Measurements from ENCODE around the gene ELMO3. TPM values are rescaled to one million over a fixed set of nuclear protein-coding genes. Genes with fewer than 3 reads are reported as not detected.

The ELMO3 gene
- total RNA-seq, 3 donors from 2014 or later: 5.1 to 5.9 (median 5.3) TPM

GRCh38 chr16:67226804-67227566, 28.1 kb downstream of the ELMO3 start, which contains the start of gene TMEM208:
Gene TMEM208, plus strand, starts transcription at chr16:67227130. Its CDS starts 89 bp downstream, at chr16:67227219.
- DNase-seq (peak; percentile 97), ATAC-seq (peak; percentile 94)
- Mint-ChIP-seq H3K27me3 (ENCODE audit: low read depth) (no peaks in the 10 kb centered on the region), H3K4me1 (ENCODE audit: low read depth) (peaks cover 44% of the 10 kb centered on the region), H3K4me3 (peak within 1 kb of the TSS; percentile 96), H3K9me3 (no peaks in the 10 kb centered on the region), H3K36me3 (ENCODE audit: insufficient read depth) (peaks cover 17% of the 10 kb centered on the region)

- H3K9me3 Mint-ChIP-seq: no peaks in the 10 kb centered on the region
- H3K27me3 Mint-ChIP-seq (ENCODE audit: low read depth): no peaks in the 10 kb centered on the region
- H3K36me3 Mint-ChIP-seq (ENCODE audit: insufficient read depth): peaks cover 17% of the 10 kb centered on the region
- ATAC-seq (no peak), DNase-seq (no peak)
- peak overlapping the region; percentile 96 for H3K4me3 Mint-ChIP-seq
- peaks cover 44% of the 10 kb centered on the region for H3K4me1 Mint-ChIP-seq (ENCODE audit: low read depth)
Measured at GRCh38 chr16:67227567-67227921, 28.6 kb downstream of the ELMO3 start.

GRCh38 chr16:67228034-67228785, 29.3 kb downstream of the ELMO3 start:
- ATAC-seq: no peak
- peaks cover 17% of the 10 kb centered on the region for H3K36me3 Mint-ChIP-seq (ENCODE audit: insufficient read depth)
- H3K27me3 Mint-ChIP-seq (ENCODE audit: low read depth): no peaks in the 10 kb centered on the region
- H3K9me3 Mint-ChIP-seq: no peaks in the 10 kb centered on the region
- peaks cover 44% of the 10 kb centered on the region for H3K4me1 Mint-ChIP-seq (ENCODE audit: low read depth)
- peak overlapping the region; percentile 96 for H3K4me3 Mint-ChIP-seq
- DNase-seq: no peak

GRCh38 chr16:67228905-67229304, 30.0 kb downstream of the ELMO3 start:
- peak overlapping the region; percentile 96 for H3K4me3 Mint-ChIP-seq
- H3K9me3 Mint-ChIP-seq: no peaks in the 10 kb centered on the region
- H3K27me3 Mint-ChIP-seq (ENCODE audit: low read depth): no peaks in the 10 kb centered on the region
- peaks cover 37% of the 10 kb centered on the region for H3K4me1 Mint-ChIP-seq (ENCODE audit: low read depth)
- peaks cover 19% of the 10 kb centered on the region for H3K36me3 Mint-ChIP-seq (ENCODE audit: insufficient read depth)
- no peak for DNase-seq
- no peak for ATAC-seq

- Mint-ChIP-seq H3K4me1 (ENCODE audit: low read depth) (peaks cover 25% of the 10 kb centered on the region), H3K27me3 (ENCODE audit: low read depth) (no peaks in the 10 kb centered on the region), H3K36me3 (ENCODE audit: insufficient read depth) (peaks cover 19% of the 10 kb centered on the region), H3K4me3 (no peak overlapping the region), H3K9me3 (no peaks in the 10 kb centered on the region)
- DNase-seq (no peak), ATAC-seq (no peak)
Measured at GRCh38 chr16:67229906-67230808, 31.2 kb downstream of the ELMO3 start.

GRCh38 chr16:67230809-67231660, 32.1 kb downstream of the ELMO3 start:
- no peaks in the 10 kb centered on the region for H3K9me3 Mint-ChIP-seq
- H3K4me3 Mint-ChIP-seq: no peak overlapping the region

GRCh38 chr16:67233596-67233995, 34.7 kb downstream of the ELMO3 start:
- no peak overlapping the region for H3K4me3 Mint-ChIP-seq
- no peaks in the 10 kb centered on the region for H3K9me3 Mint-ChIP-seq
- H3K36me3 Mint-ChIP-seq (ENCODE audit: insufficient read depth): peaks cover 34% of the 10 kb centered on the region
- DNase-seq (no peak), ATAC-seq (no peak)
- H3K27me3 Mint-ChIP-seq (ENCODE audit: low read depth): no peaks in the 10 kb centered on the region
- H3K4me1 Mint-ChIP-seq (ENCODE audit: low read depth): peaks cover 10% of the 10 kb centered on the region

More at GRCh38 chr16:67230809-67231660, 32.1 kb downstream of the ELMO3 start:
- peaks cover 17% of the 10 kb centered on the region for H3K4me1 Mint-ChIP-seq (ENCODE audit: low read depth)
- ATAC-seq (no peak), DNase-seq (no peak)
- peaks cover 20% of the 10 kb centered on the region for H3K36me3 Mint-ChIP-seq (ENCODE audit: insufficient read depth)
- H3K27me3 Mint-ChIP-seq (ENCODE audit: low read depth): no peaks in the 10 kb centered on the region

GRCh38 chr16:67234180-67234597, 35.3 kb downstream of the ELMO3 start:
- Mint-ChIP-seq H3K4me1 (ENCODE audit: low read depth) (peaks cover 10% of the 10 kb centered on the region), H3K27me3 (ENCODE audit: low read depth) (no peaks in the 10 kb centered on the region), H3K36me3 (ENCODE audit: insufficient read depth) (peaks cover 29% of the 10 kb centered on the region), H3K9me3 (no peaks in the 10 kb centered on the region), H3K4me3 (no peak overlapping the region)
- no peak for DNase-seq
- ATAC-seq: no peak

GRCh38 chr16:67235816-67236562, 37.1 kb downstream of the ELMO3 start:
- peaks cover 11% of the 10 kb centered on the region for H3K4me1 Mint-ChIP-seq (ENCODE audit: low read depth)
- H3K9me3 Mint-ChIP-seq: no peaks in the 10 kb centered on the region
- H3K36me3 Mint-ChIP-seq (ENCODE audit: insufficient read depth): peaks cover 29% of the 10 kb centered on the region
- DNase-seq: no peak
- peak; percentile 44 to 59 for ATAC-seq
- no peaks in the 10 kb centered on the region for H3K27me3 Mint-ChIP-seq (ENCODE audit: low read depth)
- peak overlapping the region; percentile 77 for H3K4me3 Mint-ChIP-seq

- peak overlapping the region; percentile 77 for H3K4me3 Mint-ChIP-seq
- H3K36me3 Mint-ChIP-seq (ENCODE audit: insufficient read depth): peaks cover 29% of the 10 kb centered on the region
- ATAC-seq: peak; percentile 93 to 96
Measured at GRCh38 chr16:67236563-67237395, 37.8 kb downstream of the ELMO3 start.

GRCh38 chr16:67237396-67238277, 38.7 kb downstream of the ELMO3 start:
- Mint-ChIP-seq H3K9me3 (no peaks in the 10 kb centered on the region), H3K36me3 (ENCODE audit: insufficient read depth) (peaks cover 29% of the 10 kb centered on the region), H3K27me3 (ENCODE audit: low read depth) (no peaks in the 10 kb centered on the region), H3K4me1 (ENCODE audit: low read depth) (peaks cover 20% of the 10 kb centered on the region), H3K4me3 (no peak overlapping the region)
- ATAC-seq (no peak), DNase-seq (peak; percentile 2)

More at GRCh38 chr16:67236563-67237395, 37.8 kb downstream of the ELMO3 start:
- H3K4me1 Mint-ChIP-seq (ENCODE audit: low read depth): peaks cover 16% of the 10 kb centered on the region
- peak; percentile 57 for DNase-seq
- H3K27me3 Mint-ChIP-seq (ENCODE audit: low read depth): no peaks in the 10 kb centered on the region
- no peaks in the 10 kb centered on the region for H3K9me3 Mint-ChIP-seq

All from activated T-cell treated with anti-CD3 and anti-CD28 coated beads, Interleukin-2, amount 50 U/mL, for 4 hours (primary cell).